HEK293T (cell line): Measurements from ENCODE around the gene NFKBIA.

Experiments used
- ARNT ChIP-seq: fragments of 450-650 bp; IDR thresholded peaks from 2 replicates; pipeline ENCODE4 v1.6.1; 2017; ENCODE audit warnings: mild to moderate bottlenecking
- CTBP1 ChIP-seq: fragments of 450-650 bp; IDR thresholded peaks from 2 replicates; pipeline ENCODE4 v1.6.1; 2016; ENCODE audit warnings: borderline replicate concordance
- HDGF ChIP-seq: fragments of 450-650 bp; IDR thresholded peaks from 2 replicates; pipeline ENCODE4 v1.6.1; 2017; ENCODE audit warnings: antibody characterized with exemption, borderline replicate concordance
- PKNOX1 ChIP-seq: fragments of 450-650 bp; IDR thresholded peaks from 2 replicates; pipeline ENCODE4 v1.6.1; 2016
- SP1 ChIP-seq: fragments of 450-650 bp; IDR thresholded peaks from 2 replicates; pipeline ENCODE4 v1.6.1; 2017
- SUZ12 ChIP-seq: fragments of 450-650 bp; IDR thresholded peaks from 2 replicates; pipeline ENCODE4 v1.6.1; 2016; ENCODE audit warnings: mild to moderate bottlenecking
- ZNF384 ChIP-seq: fragments of 450-650 bp; IDR thresholded peaks from 2 replicates; pipeline ENCODE4 v1.6.1; 2016

GRCh38 chr14:35441160-35441559 lies 36.6 kb upstream of the NFKBIA start:
- TF ChIP-seq PKNOX1 (no peak), SP1 (no peak), HDGF (no peak), SUZ12 (no peak), ZNF384 (no peak), ARNT (no peak), CTBP1 (no peak)
